Muscle of leg (tissue), 11 donors: Measurements from ENCODE around the gene MRPL48. TPM values are rescaled to one million over a fixed set of nuclear protein-coding genes. Genes with fewer than 3 reads are reported as not detected.

Experiments
- DNase-seq: peaks from one replicate; pipeline ENCODE4 v3.0.0; 2013
- H3K27ac ChIP-seq: one replicate; pipeline ENCODE4 v1.5.1; 2013; ENCODE audit warnings: mild to moderate bottlenecking, low read length, control low read depth
- H3K27me3 ChIP-seq: one replicate; pipeline ENCODE4 v1.6.1; 2013; ENCODE audit warnings: low read length; ENCODE audit not compliant: control insufficient read depth, insufficient read depth
- H3K36me3 ChIP-seq: one replicate; pipeline ENCODE4 v1.6.1; 2013; ENCODE audit warnings: low read length; ENCODE audit not compliant: control insufficient read depth, insufficient read depth
- H3K4me1 ChIP-seq: one replicate; pipeline ENCODE4 v1.6.1; 2013; ENCODE audit warnings: low read length; ENCODE audit not compliant: control insufficient read depth, insufficient read depth
- H3K4me3 ChIP-seq: one replicate; pipeline ENCODE4 v1.5.1; 2013; ENCODE audit warnings: low read length, control low read depth
- H3K9me3 ChIP-seq: replicated peaks from 2 replicates; pipeline ENCODE4 v1.6.1; 2013; ENCODE audit warnings: low read depth, low read length; ENCODE audit not compliant: control insufficient read depth
- WGBS: methylation state at CpG from one replicate; pipeline ENCODE4 v1.1.5; 2013; ENCODE audit warnings: missing lambda C conversion rate; ENCODE audit not compliant: insufficient coverage; 5-methylcytosine and 5-hydroxymethylcytosine counted together
- polyA plus RNA-seq, 8 donors: library from polyadenylated mRNA; unstranded; fragments of 120-200 nt; gene quantifications; one replicate each; pipeline versions ENCODE4 v1.2.1 to v1.2.3, GENCODE V29; 2013; ENCODE audit warnings: inconsistent platforms in 1 of 8, low replicate concordance in 1 of 8; ENCODE audit not compliant: insufficient read length in 8 of 8, insufficient read depth in 1 of 8
- total RNA-seq: library from RNA; stranded (reverse); fragments of 120-200 nt; gene quantifications from one replicate; pipeline ENCODE4 v1.2.4, GENCODE V29; 2013

MRPL48 gene
- total and polyA plus RNA-seq, 9 donors = 31.8 to 48.8 (median 38.7) TPM

DNA sequence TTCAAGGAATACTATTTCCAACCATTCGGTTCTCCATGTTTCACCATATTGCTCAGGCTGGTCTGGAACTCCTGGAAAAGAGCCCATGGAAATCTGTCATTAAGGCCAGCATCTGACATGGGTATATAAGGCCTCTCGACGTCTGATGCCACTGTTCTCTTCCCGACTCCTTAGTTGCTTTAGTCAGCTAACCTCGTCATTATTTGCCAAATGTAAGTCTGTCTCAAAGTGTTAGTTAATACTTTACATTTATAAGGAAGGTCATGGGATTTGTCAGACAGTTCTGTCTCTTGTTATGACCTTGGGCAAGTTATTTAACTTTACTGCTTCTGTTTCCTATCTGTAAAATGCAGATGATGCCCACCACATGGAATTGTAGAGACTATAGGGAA lies 1.6 kb downstream of the MRPL48 start:
- H3K27ac ChIP-seq = peak overlapping the region; percentile 95

DNA sequence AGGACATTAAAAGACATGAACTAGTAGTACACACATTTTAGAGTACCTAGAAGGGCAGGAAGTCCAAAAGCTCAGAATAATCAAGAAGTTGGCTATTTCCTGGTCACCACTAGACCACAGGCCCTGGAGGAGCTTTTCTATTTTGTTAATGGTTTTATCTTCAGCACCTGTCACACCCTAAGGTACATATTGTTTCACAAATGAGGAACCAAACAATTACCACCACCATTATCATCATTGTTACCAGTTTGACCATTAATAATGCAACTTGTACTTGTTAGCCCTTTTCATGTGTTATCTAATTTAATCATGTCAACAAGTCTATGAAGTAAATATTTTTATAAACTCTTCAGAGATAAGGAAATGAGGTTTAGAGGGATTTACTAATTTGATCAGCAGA lies 4.9 kb downstream of the MRPL48 start:
- Histone ChIP-seq H3K27ac (no peak overlapping the region), H3K9me3 (no peaks in the 10 kb centered on the region), H3K4me1 (peaks cover 11% of the 10 kb centered on the region), H3K4me3 (no peak overlapping the region), H3K36me3 (peaks cover 10% of the 10 kb centered on the region), H3K27me3 (no peaks in the 10 kb centered on the region)
- no peak for DNase-seq

More for the DNA sequence above, 1.6 kb downstream of the MRPL48 start:
- peaks cover 7% of the 10 kb centered on the region for H3K4me1 ChIP-seq
- H3K4me3 ChIP-seq = no peak overlapping the region
- H3K27me3 ChIP-seq = no peaks in the 10 kb centered on the region
- no peaks in the 10 kb centered on the region for H3K9me3 ChIP-seq
- H3K36me3 ChIP-seq = peaks cover 4% of the 10 kb centered on the region
- WGBS = 44% methylated on average over 1 of the region's 5 CpGs
- peak; percentile 32 for DNase-seq

DNA sequence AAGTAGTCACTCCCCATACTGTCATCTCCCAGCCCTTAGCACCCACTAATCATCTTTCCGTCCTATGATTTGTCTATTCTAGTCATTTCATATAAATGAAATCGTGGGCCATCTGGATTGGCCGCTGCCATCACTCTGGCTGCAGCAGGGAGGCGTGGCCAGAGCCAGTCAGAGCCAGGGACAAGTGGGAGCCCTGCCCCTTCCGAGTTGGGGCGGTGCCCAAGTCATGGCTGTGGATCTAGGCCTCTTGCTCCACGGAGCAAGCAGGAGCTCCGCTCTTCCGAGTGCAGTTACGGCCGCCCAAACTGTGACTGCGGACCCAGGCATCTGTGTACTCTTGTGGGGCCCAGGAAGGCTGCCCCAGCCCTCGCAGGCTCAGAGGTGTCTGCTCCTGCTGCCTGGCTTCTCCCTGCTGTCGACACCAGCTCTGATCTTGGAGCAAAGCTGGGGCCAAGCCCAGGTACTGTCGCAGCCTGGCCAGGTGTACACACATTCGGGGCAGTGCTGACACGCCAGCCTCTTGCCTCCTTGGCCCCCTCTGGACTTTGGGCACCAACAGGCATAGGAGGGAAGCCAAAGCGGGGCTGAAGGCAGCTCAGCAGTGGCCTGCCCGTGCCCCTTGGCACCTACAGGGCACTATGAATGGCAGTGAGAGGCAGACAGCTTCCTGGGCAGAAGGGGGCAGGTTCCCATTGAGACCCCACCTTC lies 8.4 kb downstream of the MRPL48 start:
- WGBS = 83% methylated on average over 18 of the region's 19 CpGs
- H3K9me3 ChIP-seq = no peaks in the 10 kb centered on the region
- DNase-seq = peak; percentile 25
- no peak overlapping the region for H3K4me3 ChIP-seq
- no peak overlapping the region for H3K27ac ChIP-seq
- peaks cover 10% of the 10 kb centered on the region for H3K36me3 ChIP-seq
- no peaks in the 10 kb centered on the region for H3K27me3 ChIP-seq
- peaks cover 10% of the 10 kb centered on the region for H3K4me1 ChIP-seq

DNA sequence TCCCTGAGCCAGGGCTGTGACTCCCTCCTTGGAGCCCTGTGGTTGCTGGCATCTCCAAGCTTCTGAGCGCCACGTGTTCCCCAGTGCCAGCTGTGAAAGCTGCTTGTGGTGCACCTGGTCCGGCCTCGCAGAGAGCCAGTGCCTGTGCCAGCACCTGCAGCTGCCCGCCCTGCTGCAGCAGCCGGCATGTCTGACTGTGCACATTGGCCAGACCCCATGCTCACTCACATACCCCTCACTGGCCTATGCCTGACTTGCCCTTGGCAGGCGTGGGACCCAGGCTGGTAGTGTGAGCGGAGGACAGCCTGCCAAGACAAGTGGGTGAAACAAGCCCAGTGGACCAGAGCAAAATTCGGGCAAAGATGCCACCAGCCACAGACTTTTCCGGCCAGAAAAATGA lies 9.8 kb downstream of the MRPL48 start:
- peaks cover 10% of the 10 kb centered on the region for H3K4me1 ChIP-seq
- peak overlapping the region; percentile 67 for H3K27ac ChIP-seq
- H3K4me3 ChIP-seq = no peak overlapping the region
- peaks cover 7% of the 10 kb centered on the region for H3K36me3 ChIP-seq
- H3K9me3 ChIP-seq = no peaks in the 10 kb centered on the region
- WGBS = 81% methylated on average over 8 of the region's 10 CpGs
- H3K27me3 ChIP-seq = no peaks in the 10 kb centered on the region
- DNase-seq = peak; percentile 78

DNA sequence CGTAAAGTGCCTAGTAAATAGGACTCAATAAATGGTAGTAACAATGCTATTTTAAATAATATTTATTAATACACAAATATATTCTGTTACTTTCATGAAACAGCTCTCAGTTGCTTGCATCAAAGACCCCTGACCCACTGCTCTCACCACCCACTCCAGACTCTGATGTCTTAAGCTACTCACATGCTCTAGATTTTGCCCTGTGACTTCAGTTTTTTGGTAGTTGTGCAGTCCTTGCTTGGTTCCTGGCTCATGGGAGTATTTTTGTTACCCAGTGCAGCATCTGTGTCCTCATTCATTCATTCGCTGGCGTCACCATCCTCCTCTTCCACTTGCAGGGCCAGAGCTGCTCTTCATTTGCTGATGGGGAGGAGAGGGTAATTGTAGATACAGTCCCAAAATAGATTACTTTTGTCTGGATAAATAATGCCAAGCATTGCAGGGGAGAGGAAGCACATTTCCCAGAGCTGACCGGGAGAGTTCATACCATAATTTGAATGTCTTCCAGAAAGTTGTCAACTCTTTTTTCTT lies 12.7 kb downstream of the MRPL48 start:
- WGBS = no CpG with 5 or more reads among the region's 4 CpGs

DNA sequence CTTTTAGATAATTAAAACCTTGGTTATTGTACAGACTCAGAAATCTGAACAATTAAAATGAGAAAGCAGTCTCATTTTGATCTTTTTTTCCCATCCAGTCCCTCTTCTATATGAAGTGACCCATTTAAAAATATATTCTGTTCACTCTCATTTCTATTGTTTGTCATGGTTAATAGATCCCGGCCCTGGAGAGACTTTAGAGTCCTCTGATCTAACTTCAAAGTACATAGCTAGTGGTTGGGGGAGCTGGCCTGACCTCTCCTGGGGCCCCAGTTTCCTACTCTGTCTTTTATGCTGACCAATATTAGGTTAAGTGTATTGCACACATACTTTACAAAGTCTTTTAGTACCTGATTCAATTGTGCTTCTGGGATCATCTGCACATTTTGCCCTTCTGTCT lies 13.5 kb downstream of the MRPL48 start:
- Histone ChIP-seq H3K4me3 (no peak overlapping the region), H3K27me3 (no peaks in the 10 kb centered on the region), H3K36me3 (peaks cover 5% of the 10 kb centered on the region), H3K27ac (no peak overlapping the region), H3K4me1 (peaks cover 10% of the 10 kb centered on the region), H3K9me3 (no peaks in the 10 kb centered on the region)
- no peak for DNase-seq
- no CpG with 5 or more reads among the region's 1 CpG for WGBS

More for the DNA sequence above, 12.7 kb downstream of the MRPL48 start:
- Histone ChIP-seq H3K27ac (no peak overlapping the region), H3K4me3 (no peak overlapping the region), H3K27me3 (no peaks in the 10 kb centered on the region), H3K36me3 (peaks cover 7% of the 10 kb centered on the region), H3K4me1 (peaks cover 10% of the 10 kb centered on the region), H3K9me3 (no peaks in the 10 kb centered on the region)
- DNase-seq = no peak

DNA sequence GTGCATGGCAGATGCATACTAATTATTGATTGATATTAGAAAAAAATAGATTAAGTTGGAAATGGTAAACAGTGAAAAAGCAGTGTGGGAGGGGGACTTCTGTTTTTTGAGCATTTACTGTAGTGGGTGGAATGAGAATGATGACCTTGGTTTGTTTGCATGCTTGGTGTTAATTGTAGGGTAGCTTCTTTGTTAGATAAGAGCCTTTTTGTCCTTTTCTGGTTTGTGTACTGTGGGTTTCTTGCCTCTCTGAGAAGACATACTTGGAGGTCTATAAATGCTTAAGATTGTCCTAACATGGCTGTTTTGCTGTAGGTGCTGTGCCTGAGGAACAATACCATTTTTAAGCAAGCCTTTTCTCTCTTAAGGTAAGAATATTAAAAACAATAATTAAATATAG lies 17.0 kb downstream of the MRPL48 start:
- H3K4me3 ChIP-seq = no peak overlapping the region
- no peak overlapping the region for H3K27ac ChIP-seq
- no peaks in the 10 kb centered on the region for H3K9me3 ChIP-seq
- H3K27me3 ChIP-seq = no peaks in the 10 kb centered on the region
- H3K36me3 ChIP-seq = peaks cover 7% of the 10 kb centered on the region
- H3K4me1 ChIP-seq = no peaks in the 10 kb centered on the region
- no peak for DNase-seq

DNA sequence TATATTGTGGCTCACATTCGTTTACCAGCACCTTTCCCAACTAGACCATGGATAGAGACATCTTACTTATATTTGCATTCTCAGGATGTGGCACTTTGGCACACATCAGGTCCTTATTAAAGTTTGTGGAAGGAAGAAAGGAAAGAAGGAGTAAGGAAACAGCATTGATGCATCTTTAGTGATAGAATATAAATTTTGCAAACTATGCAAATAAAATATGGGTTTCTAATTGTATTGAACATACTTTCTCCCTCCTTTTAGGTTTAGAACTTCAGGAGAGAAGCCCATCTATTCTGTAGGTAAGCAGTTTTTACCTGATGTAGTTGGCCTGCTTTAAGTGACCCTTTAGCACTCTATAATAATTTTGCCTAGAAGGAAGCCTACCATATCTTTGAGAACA lies 20.4 kb downstream of the MRPL48 start:
- peaks cover 7% of the 10 kb centered on the region for H3K36me3 ChIP-seq
- WGBS = no CpG with 5 or more reads among the region's 1 CpG
- H3K27me3 ChIP-seq = no peaks in the 10 kb centered on the region
- no peaks in the 10 kb centered on the region for H3K4me1 ChIP-seq
- DNase-seq = no peak
- no peaks in the 10 kb centered on the region for H3K9me3 ChIP-seq
- H3K27ac ChIP-seq = no peak overlapping the region
- H3K4me3 ChIP-seq = no peak overlapping the region

DNA sequence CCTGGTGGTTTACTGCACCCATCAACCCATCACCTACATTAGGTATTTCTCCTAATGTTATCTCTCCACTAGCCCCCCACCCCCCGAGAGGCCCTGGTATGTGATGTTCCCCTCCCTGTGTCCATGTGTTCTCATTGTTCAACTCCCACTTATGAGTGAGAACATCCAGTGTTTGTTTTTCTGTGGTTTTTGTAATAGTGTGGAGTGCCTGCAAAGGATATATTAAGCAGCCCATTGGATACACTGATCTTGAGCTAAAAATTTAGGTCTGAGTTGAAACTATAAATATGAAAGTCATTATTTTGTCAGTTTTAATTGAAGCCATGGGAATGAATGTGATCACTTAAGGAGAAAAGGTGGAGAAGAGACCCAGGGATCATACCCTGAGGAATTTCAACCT lies 23.0 kb downstream of the MRPL48 start:
- Histone ChIP-seq H3K4me3 (no peak overlapping the region), H3K27me3 (no peaks in the 10 kb centered on the region), H3K9me3 (no peaks in the 10 kb centered on the region), H3K27ac (no peak overlapping the region), H3K4me1 (no peaks in the 10 kb centered on the region), H3K36me3 (peaks cover 5% of the 10 kb centered on the region)
- no peak for DNase-seq
- WGBS = no CpG with 5 or more reads among the region's 1 CpG

DNA sequence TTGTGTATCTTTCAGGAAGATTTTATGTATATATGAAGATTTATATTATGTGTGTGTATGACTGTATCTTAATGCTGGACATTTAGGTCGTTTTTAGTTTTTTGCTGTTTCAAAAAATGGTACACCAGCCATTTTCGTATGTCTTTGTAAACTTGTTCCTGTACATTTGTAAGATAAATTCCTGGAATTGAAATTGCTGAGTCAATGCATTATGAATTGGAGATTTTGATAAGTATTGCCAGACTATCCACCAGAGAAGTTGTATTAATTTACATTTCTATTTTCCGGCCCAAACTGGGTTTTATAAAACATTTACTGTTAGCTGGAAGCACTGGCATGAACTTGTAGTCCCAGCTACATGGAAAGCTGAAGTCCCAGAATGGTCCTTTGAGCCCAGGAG lies 24.6 kb downstream of the MRPL48 start:
- H3K27ac ChIP-seq = no peak overlapping the region
- no peak overlapping the region for H3K4me3 ChIP-seq
- no peaks in the 10 kb centered on the region for H3K4me1 ChIP-seq
- no peaks in the 10 kb centered on the region for H3K9me3 ChIP-seq
- no peaks in the 10 kb centered on the region for H3K27me3 ChIP-seq
- H3K36me3 ChIP-seq = no peaks in the 10 kb centered on the region
- DNase-seq = no peak
- no CpG with 5 or more reads among the region's 3 CpGs for WGBS

DNA sequence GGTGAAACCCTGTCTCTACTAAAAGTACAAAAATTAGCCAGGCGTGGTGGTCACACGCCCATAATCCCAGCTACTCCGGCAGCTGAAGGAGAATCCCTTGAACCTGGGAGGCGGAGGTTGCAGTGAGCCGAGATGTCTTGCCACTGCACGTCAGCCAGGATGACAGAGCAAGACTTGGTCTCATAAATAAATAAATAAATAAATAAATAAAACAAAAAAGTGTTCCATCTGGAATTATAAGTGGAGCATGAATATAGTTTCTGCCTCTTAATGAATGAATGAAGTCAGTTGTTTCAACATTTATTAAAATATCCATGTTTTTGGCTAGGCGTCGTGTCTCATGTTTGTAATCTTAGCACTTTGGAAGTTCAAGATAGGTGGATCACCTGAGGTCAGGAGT lies 27.1 kb downstream of the MRPL48 start:
- H3K27ac ChIP-seq = no peak overlapping the region
- no peaks in the 10 kb centered on the region for H3K36me3 ChIP-seq
- H3K9me3 ChIP-seq = no peaks in the 10 kb centered on the region
- no peak overlapping the region for H3K4me3 ChIP-seq
- DNase-seq = no peak
- H3K4me1 ChIP-seq = no peaks in the 10 kb centered on the region
- no peaks in the 10 kb centered on the region for H3K27me3 ChIP-seq
- WGBS = 100% methylated on average over 2 of the region's 8 CpGs
